Retinal pigment epithelial cell (primary cell): ENCODE data around the gene ATP6V1C2.

ENCODE experiments used
- DNase-seq: peaks from one replicate; pipeline ENCODE4 v3.0.0-alpha.2; 2010; ENCODE audit warnings: low read depth
- H3K4me3 ChIP-seq: 2 replicates; pipeline ENCODE4 v1.5.1; 2011; ENCODE audit warnings: mild to moderate bottlenecking, low read length, control low read depth, moderate library complexity
- CTCF ChIP-seq: conservative IDR thresholded peaks from 2 replicates; pipeline ENCODE4 v1.5.1; 2011; ENCODE audit warnings: low read depth, low read length, control low read depth, inconsistent platforms

The ATP6V1C2 gene

GRCh38 chr2:10688921-10689807 lies 32.3 kb upstream of the ATP6V1C2 start:
- peak overlapping the region; percentile 99 for H3K4me3 ChIP-seq
- no peak for DNase-seq
- TF ChIP-seq CTCF, result no peak

- DNase-seq, result no peak
- no peak for TF ChIP-seq CTCF
- H3K4me3 ChIP-seq, result no peak overlapping the region
These were observed 29.9 kb upstream of the ATP6V1C2 start for GRCh38 chr2:10691521-10691920.

- peak; percentile 86 for DNase-seq
- TF ChIP-seq CTCF, result no peak
- no peak overlapping the region for H3K4me3 ChIP-seq
These were observed 21.2 kb upstream of the ATP6V1C2 start for GRCh38 chr2:10700078-10700803.

- no peak for DNase-seq
- H3K4me3 ChIP-seq, result no peak overlapping the region
- no peak for TF ChIP-seq CTCF
These were observed 17.3 kb upstream of the ATP6V1C2 start for GRCh38 chr2:10704034-10704594.

- TF ChIP-seq CTCF, result no peak
- DNase-seq, result no peak
- no peak overlapping the region for H3K4me3 ChIP-seq
These were observed 15.4 kb upstream of the ATP6V1C2 start for GRCh38 chr2:10706033-10706432.

- no peak for TF ChIP-seq CTCF
- H3K4me3 ChIP-seq, result no peak overlapping the region
- no peak for DNase-seq
These were observed 13.6 kb upstream of the ATP6V1C2 start for GRCh38 chr2:10707831-10708230.
